OCI-M2 (cell line): ENCODE measurements around the gene GATA5.

Source experiments
- DNase-seq: peaks from one replicate; lab custom pipeline; 2025; ENCODE audit not compliant: unreplicated experiment; lab: John Stamatoyannopoulos, UW

The GATA5 gene

DNA sequence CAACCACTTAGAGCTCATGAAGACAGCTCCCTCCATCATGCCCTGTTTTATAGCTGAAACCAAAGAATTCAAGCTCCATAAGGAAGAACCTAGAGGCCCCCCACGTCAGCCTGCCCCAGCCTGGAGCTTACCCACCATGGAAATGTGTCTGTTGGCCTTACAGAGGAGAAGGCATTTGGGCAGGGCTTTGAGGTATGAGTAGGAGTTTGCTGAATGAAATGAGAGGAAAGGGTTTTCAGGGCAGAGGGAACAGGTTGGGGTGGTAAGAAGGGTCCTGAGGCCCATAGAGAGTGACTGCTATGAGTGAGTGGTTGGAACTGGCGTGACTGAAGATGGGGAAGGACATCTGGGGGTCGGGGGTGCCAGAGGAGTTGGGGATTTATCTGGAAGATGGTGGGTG lies 12.7 kb upstream of the GATA5 start:
- DNase-seq, result no peak

DNA sequence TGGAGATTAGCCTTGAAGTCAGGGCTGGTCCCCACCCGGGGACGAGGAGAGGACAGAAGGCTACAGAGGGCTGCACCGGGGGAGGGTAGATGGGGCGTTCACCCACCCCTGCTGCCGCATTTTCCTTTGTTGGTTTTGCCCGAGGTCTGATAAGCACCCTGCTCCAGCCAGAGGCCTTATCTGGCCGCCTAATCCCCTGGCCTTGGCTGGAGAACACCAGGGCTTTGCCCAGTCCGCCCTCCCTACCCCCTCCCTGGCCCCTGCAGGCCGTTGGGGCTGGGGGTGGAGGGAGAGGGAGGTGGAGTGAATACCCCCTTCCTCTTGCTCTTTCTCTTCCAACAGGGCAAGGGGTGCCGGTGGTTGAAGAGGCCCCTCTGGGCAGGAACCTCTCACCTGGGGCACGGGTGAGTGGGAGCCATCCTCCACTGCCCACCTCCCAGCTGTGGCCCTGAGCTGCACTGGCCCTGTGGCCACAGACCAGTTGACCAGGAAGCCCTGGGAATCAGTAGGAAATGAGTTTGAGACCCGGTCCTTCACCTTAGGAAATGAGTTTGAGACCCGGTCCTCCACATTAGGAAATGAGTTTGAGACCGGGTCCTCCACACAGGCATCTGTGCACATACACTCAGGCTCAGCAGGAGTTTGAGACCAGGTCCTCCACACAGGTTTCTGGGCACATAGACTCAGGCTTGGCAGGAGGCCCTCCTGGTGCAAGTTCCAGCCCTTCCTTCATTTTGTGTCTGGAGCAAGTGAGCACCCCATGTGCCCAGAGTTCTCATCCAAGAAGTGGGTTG lies 12.0 kb upstream of the GATA5 start:
- DNase-seq, result peak; percentile 92

DNA sequence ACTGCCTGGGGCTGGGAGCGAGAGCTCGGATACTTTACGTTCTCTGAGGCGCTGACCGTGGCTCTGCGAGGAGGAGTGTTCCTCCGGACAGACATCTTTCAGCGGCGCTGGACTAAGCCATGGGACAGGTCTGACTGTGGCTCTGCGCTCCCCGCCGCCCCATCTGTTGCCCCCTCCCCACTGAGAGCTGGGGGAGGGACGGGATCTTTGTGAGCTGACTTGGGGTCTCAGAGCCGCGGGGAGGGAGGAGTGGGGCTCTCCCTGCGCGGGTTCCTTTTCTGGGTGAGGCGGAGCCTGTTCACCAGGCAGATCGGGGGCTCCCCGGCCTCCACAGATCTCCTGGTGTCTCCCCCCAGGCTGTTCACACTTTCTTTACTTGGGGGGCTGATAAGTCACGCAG lies 11.3 kb upstream of the GATA5 start:
- peak; percentile 91 for DNase-seq

DNA sequence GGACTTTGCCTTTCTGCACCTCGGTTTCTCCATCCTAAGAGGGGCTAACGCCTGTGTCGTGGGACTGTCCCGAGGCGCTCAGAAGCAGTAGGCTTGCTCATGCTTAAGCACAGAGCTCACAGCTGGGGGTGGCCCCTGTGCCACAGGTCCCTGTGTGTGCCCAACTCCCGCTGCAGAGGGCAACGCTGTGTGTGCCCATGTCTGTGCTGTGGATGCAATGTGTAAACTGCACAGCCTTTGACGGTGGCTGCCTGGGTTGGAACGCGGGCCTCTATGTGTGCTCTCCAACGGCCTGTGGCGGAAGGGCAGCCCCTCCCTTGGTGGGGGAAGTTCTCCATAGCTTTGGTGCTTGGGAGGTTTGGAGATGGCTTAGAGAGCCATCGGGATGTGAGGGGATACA lies 10.7 kb upstream of the GATA5 start:
- no peak for DNase-seq

DNA sequence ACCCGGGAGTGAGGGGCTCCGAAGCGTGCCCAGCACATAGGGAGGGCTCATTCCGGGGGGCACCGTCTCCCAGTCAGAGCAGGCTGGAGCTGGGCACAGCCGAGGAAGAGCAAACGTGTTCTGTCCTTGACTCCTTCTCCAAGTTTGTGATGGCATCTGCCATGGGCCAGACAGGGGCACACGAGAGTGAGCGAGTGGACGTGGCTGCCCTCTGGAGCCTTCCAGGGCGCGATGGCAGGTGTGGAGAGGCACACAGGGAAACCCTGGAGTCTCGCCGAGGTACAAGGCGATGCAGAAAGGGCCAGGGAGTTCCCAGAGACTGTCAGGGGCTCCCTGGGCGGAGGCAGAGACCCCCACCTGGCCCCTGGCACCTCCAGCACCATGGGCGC lies 9.9 kb upstream of the GATA5 start:
- DNase-seq, result no peak

DNA sequence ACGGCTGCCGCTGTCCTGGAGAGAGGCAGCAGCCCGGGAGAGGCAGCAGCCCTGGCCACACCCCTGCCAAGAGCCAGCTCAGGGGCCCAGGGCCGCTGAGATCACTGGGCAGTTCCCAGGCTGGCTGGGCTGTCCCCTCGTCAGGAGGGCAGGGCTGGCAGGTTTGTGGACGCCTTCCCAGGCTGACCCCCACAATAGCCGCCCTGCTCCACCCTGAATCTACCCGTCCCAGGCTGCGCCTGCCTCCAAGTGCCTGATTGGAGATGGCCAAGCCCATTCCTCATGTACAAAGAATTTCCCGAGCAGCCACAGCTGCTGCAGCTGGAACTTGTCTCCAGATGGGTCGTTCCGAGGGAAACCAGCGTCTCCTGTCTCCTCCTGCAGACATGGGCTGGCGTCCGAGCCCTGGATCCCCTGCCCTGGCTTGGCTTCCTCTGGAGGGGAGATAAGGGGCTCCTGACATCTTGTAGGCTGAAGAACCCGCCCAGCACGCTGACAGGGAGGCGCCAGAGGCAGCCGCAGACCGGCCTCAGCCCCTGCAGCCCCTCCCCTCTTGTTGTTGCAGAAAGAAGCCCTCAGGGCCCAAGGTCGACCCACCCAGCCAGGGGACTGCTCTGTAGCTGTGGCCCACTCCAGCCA lies 9.4 kb upstream of the GATA5 start:
- peak; percentile 69 for DNase-seq

DNA sequence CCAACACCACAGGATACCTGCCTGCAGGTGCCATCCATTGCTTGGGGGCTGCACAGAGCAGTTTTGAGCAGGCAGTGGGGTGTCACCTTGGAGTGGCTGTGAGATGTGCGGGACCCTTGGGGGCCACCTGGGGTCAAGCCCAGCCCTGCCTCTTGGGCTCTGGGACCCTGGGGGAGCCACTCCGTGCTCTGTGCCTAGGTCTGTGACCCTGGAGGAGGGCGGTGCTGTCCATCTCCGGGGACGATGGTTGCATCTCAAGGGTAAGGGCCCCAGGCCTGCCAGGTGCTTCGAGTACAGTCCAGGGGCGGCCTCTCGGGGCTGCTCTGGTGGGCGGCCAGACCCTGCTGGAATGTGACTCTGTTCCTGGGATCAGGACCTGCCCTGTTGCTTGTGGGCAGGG lies 8.7 kb upstream of the GATA5 start:
- no peak for DNase-seq

DNA sequence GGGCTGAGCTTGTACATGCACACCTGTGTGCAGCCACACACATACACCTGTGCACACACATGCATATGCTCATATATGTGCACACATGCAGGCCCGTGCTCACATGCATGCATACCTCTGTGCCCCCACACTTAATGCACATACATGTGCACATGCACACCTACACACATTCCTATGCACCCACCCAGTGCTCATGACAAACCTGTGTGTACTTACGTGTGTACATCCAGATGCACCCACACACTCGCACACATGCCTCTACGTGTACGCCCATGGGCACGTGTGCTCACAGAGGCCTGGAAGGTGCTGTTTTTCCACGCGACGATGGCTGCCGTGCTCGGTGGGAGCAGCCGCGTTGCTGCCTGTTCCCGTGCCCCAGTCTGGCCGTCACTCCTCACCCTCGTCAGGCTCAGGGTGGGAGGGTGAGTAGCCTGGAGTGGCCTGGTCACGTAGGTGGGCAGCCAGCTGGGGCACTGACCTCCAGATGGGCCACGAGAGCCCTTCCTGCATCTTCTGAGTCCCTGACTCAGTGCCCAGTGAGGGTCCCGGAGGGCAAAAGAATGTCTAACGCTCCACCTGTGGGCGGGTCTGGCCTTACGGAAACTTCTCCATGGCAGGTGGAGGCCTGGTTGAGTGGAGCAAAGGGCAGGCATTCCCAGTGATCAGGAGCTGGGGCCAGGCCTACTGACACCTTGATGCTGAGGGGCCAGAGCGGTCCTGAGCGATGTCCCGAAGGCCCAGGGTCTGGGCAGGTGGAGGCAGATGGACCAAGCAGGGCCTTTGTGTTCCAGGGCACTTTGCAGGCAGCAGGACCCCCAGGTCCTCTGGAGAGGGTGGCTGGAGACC lies 8.0 kb upstream of the GATA5 start:
- no peak for DNase-seq

DNA sequence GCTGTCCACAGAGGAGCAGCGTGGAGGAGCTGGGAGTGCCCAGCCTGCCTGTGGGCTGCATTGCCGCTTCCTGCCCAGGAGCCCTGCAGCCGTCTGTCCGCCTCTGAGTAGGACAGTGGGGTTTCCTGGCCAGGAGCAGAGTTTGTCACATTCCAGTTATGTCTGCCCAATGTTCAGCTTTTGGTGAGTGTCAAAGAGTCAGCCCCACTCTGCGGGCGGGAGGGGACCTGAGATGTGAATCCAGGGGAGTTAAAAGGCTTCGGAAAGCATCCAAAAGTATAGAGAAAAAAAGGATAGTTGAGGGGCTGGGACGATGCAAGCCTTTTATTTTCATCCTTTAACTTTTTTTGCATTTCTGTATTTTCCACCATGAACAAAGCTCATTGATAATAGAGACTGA lies 7.2 kb upstream of the GATA5 start:
- no peak for DNase-seq

DNA sequence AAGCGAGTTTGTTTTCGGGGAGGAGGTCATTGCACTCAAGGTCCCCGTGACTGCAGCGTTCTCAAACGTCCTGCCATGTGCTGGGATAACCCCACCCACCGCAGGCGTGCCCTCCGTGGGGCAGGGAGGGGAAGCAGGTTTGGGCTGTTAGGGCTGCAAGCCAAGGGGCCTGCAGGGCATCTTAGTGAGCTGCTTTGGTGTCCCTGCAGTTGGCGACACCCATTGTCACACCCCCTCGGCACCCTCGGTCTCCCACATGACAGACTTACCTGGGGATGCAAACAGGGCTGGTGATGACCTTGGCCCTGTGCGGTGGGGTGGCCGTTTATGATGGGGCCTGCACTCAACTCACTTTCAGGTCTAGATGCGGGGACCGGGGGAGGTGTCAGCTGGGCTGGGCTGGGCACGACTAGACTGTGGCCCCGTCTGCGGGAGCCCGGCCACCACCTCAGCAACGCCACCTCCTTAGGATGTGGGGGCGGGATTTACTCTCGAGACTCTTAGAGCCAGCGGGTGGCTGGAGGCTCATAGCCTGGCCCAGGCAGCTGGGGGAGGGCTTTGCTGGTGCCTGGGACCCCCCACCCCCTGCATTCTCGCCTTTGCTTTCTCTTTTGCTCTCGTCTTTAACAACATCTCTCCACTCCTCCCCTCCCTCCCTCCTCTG lies 6.5 kb upstream of the GATA5 start:
- DNase-seq, result no peak

DNA sequence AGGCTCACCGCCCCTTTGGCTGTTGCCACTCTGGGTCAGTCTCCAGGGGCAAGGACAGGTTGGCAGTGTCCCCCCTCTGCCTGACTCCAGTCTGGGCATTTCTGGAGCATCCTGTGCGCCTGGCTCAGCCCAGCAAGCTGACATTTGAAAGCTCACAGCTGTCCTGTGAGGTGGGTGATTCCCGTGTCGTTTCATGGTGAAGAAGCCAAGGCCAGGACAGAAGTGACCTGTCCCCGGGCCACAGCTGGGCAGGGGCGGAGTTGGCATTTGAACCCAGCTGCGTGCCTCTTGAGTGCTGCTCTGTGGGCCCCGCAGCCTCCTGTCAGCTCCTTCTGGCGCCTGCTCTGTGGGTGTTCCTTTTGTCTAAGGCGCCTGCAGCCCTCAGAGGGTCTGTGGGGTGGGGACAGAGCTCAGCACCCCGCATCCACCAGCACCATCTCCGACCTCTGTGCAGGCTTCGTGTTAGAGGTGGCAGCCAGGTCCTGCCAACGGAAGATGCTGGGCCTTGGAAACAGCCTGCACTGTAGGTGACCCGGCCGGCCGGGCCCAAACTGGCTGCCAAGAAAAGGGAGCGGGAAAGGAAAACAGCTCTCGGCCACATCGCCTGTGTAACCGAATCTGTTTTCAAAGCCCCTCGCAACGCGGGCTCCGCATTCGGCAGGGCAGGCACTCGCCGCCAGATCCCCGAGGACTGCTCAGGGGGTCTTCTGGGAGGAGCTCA lies 5.8 kb upstream of the GATA5 start:
- DNase-seq, result no peak

DNA sequence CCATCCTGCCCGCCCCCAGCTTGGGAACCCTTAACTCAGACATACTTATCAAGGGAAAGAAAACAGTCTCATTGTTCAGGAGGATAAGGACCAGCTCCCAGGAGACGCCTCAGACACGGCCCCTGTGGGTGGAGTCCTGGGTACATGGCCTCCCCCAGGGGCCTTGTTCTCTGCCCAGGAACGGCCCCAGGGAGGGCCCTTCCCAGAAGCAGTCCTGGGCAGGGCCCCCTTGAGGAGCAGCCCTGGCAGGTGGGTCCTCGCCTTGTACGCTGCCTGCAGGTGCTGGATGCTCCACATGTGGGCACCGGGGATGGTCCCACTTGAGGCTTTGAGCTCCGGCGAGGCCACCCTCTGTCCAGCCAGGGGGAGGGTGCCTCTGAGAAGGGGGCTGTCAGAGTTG lies 4.5 kb upstream of the GATA5 start:
- peak; percentile 67 for DNase-seq

DNA sequence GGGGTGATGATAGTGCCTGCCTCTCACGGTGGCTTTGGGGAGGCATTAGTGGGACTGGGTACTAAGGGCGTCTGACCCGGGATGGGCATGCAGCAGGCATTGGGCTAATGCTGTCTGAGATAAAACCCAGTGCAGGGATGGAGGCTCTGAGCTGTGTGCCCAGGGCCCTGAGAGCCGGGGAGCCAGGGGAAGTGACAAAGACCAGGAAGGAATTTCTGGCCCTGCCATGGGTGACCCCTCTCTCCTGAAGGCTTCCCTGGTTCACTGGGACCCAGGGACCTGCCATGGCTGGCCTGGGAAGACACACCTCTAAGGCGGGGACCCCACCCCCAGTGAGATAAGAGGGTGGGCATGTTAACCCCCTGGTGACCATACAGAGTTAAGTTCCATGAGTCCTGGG lies 3.9 kb upstream of the GATA5 start:
- DNase-seq, result no peak

DNA sequence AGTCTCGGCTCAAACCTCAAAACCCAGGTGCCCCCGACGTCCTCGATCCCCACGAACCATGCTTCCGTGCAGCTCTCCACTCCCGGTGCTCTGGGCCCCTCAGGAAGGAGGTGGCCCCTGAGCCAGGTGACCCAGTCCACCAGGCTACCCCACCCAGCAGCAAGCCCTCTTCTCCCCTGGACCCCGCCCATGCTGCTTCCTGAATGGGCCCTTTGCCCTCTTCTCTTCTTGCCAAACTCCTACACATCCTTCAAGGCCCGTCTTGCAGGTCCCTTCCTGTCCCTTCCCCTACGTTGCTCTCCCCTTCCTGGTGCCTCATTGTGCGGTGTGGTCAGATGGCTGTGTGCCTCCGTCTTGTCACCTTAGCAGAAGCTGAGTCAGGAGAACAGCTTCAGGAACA lies 3.4 kb upstream of the GATA5 start:
- DNase-seq, result no peak

DNA sequence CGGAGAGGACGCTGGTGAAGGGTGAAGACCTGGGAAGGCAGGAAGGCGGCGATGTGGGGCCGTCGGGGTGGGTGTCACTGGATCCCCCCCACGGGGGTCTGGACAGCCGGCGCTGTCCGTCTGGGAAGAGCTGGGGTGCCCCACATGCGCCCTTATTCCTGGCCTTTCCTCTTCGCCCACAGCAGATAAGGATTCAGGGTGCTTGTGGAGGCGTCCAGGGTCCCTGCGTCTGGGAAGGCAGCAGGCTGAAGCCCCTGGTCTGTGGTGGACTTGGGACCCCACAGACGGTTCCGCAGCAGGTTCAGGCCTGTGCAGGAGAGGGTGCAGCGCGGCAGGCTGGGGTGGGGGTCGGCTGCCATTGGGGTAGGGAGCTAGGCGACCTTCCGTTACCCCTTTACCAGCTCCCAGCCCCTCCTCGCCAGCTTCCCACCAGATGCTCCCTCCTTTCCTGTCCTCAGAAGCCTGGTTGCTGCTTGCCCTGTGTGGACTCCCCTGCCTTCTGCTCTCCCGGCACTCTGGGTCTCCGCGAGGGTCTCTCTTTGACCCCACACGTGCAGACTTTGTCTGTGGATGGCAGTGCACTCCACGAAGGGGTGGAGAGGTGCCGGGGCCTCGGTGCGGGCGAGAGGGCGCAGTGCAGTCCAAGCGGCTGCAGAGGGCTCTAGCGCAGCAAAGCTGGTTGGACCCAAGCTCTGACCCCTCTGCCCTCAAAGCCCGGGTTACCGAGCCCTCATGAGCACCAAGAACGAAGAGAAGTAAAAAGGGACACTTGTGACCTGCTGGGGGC lies 2.1 kb upstream of the GATA5 start:
- no peak for DNase-seq

DNA sequence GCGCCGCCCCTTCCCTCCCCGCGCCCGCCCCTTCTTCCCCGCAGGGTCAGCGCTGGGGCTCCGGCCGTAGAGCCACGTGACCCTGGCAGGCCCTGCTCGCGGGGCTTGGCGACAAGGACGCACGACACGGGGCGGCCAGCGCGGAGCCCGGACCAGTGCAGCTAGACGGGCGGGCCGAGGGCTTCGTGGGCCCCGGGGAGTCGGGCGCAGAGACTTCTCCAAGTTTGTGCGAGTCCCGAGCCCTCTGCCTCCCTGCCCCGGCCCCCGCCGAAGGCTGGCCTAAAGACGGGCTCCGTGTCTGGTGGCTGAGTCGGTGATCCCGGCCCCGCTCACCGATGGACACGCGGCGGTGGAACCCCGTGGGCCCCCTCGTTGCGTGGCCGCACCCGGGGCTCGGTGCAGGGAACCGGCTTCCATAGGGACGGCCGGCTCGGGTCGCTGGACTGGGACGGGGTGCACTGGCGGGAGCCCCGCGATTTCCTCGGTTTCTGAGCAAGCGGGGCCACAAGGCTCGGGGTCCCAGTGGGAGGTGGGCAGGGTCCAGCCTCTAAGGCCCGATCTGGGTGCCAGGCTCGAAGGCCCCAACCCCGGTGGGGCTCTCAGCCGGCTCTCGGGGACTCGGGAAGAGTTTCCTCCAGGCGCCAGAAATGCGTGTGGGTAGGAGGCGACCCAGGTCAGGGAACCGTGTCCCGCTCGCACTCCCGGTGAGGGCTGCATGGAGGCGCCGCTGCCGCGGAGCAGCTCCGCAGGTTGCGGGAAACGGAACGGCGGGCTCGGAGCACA lies 452 bp upstream of the GATA5 start:
- no peak for DNase-seq

DNA sequence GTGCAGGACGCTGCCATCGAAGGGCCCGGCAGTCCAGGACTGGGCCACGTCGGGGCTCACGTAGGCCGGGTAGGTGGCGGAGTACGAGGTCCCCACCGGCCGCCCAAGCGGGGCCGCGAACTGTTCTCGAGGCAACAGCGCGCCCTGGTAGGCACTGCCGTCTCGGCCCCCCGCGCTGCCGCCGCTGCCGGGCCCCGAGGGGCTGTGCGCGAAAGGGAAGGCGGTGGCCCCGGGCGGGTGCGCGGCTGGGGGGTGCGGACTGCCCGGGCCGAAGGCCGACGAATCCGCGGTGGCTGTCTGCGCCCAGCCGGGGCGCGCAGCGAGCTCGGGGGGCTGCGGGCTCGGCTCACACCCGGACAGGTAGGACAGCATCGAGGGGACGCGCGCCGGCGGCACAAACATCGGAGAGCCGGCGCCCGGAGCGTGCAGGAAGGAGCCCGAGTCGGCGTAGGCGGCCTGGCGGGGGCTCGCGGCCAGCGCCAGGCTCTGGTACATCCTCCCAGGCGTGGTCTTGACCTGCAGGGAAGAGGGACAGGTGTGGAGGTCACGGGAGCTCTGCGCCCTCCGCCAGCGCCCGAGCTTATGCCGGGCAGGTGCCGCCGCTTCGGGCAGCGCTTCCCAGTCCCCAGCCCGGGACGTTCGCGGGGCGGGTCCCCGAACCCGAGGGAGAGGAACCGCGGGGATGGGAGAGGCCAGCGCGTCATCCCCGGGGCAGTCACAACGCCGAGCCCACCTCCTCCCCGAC lies 596 bp downstream of the GATA5 start:
- no peak for DNase-seq

DNA sequence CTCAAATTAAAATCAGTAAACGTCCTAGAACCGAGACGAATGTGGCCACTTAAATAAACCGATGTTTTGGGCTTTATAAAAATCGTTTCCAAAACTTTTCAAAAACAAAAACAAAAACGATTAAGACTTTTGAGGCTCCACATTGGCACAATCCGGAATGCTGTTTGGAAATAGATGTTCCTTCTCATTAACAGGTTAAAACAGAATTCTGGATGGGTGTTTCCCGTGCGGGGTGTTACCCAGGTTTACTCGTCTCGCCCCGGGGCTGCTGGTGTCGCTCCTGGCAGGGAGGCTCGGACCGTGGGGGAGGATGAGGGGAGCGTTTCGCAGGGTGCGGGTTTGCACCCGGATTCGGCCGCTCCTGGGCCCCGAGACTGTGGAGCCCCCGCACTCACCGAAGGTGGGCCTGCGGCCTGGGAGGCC lies 1.2 kb downstream of the GATA5 start:
- no peak for DNase-seq
